GM21528 (cell line): ENCODE measurements around the gene BCL11B.
A peak's percentile ranks its signal among the peaks of the same experiment; 100 is the strongest.

Experiments
- ATAC-seq: cut with Tn5 transposase; IDR thresholded peaks from one replicate; pipeline ENCODE4 v1.9.1; 2021; ENCODE audit warnings: mild to moderate bottlenecking, moderate library complexity; ENCODE audit not compliant: unreplicated experiment, low FRiP score

The BCL11B gene

DNA sequence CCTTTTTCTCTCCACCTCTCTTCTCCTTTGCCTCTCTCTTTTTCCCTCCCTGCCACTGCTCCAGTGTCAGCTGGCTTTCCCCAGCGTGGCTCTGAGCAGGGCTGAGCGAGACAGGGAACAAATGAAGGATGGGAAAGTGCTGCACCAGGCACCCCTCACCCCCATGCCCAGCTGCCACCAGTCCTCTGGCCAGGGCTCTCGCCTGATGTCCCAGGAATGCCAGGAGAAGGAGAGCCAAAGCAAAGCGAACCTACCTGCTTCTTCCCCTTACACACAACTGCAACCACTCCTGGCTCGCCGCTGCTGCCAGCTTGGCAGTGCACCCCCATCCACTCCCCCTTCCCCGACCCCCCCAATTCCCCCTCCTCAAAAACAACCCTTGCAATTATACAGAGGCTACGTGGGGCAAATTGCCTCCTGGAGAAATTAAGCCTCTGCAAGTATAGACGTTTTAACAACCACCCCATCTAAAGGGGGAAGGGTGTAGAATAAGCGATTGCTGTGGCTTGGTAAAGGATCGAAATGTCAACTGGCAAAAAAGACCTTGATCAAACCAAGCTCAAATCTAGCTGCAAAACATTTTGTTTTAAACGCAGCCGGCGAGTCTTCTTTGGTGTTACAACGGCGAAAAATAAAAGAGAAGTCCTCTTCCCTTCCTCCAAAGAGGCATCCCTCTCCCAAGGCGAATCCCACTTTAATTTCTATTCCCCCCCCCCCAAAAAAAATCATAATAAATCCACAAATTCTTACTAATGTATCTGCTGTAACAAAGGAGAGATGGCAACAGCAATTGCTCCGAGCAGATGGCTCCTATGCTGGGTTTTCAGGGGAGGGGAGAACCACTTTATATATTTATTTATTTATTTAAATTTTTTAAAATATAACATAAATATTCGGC, 2.9 kb downstream of the BCL11B start:
- ATAC-seq = no peak

DNA sequence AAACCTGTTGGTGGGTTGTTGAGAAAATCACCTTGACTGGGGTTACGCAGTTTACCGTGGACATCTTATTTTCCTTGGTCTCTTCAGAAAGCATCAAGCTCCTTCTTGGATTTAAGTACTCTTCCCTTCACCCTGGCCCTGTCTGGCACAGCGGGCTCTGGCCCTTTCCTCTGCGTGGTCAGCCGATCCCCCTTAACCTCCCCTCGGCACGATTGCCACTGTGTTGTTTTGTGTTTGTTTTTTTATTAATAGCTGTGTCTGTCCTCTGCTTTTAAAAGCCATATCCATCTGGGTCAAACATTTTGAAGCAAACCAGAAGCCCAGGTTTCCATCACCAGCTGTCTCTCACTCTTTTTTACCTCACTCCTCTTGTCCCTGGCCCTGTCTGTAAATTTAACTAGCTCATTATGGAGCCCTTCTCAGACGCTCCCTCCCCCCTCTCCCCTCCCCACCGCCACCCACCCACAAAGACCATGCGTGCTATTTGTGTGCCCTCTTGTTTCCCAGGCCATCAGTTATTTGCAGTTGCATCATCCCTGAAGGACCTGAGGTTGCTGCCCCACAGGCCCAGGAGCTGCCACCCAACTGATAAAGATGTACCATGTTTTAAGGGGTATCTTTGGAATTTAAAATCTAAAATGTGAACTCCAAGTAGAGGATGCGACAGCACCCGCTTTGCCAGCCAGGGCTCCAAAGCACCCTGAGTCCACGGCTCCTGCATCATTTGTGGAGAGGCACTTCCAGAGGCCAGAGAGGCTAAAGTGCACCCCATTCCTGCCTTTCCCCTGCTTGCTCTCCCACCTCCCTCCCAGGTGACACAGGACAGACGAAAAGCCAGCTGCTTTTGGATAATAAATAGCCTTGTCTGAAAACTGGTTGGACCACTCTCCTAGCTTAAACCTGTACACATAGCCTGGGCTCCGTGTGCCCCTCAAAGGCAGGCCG, 3.9 kb downstream of the BCL11B start:
- ATAC-seq = no peak

DNA sequence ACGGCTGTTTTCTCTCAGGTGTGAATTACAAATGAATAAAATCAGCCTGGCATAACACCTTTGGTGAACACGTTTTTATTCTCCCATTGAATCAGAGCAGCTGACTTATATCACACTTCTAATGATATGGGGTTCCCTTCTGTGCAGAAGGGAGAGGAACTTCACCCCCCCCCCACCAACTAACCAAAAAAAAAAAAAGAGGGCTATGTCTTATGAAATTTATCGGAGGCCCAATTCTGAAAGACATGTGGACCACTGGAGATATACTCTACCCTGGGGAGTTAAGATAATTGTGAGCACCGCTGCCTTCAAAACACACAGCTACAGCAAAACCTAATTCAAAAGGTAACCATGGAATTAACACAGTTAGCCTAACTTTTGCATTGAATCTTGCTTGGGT, 4.6 kb downstream of the BCL11B start:
- no peak for ATAC-seq

- peak; percentile 85 for ATAC-seq
Observed at GRCh38 chr14:99266181-99267178, 5.5 kb downstream of the BCL11B start.

DNA sequence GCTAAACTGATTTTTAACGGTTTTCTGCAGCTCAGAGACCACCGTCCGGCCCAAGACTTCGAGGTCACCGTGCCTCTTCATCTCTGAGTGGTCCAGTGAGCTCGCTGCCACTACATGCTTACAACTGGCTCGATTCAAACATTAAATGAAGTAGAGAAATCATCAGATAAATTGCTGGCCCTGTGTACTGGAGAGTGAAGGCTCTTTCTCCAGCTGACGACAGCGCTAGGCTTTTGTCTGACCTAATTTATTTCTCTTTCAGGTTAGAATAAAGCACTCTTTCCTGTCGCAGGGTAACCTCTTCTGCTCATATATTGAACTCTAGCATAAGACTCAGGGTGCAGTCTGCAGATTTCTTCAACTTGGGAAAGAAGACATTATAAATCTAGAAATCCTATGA, 6.4 kb downstream of the BCL11B start:
- ATAC-seq = no peak

GRCh38 chr14:99264691-99265450, 7.1 kb downstream of the BCL11B start:
- no peak for ATAC-seq

- ATAC-seq = no peak
Observed at GRCh38 chr14:99263564-99264330, 8.2 kb downstream of the BCL11B start.

- ATAC-seq = no peak
Observed at GRCh38 chr14:99262977-99263448, 9.0 kb downstream of the BCL11B start.

DNA sequence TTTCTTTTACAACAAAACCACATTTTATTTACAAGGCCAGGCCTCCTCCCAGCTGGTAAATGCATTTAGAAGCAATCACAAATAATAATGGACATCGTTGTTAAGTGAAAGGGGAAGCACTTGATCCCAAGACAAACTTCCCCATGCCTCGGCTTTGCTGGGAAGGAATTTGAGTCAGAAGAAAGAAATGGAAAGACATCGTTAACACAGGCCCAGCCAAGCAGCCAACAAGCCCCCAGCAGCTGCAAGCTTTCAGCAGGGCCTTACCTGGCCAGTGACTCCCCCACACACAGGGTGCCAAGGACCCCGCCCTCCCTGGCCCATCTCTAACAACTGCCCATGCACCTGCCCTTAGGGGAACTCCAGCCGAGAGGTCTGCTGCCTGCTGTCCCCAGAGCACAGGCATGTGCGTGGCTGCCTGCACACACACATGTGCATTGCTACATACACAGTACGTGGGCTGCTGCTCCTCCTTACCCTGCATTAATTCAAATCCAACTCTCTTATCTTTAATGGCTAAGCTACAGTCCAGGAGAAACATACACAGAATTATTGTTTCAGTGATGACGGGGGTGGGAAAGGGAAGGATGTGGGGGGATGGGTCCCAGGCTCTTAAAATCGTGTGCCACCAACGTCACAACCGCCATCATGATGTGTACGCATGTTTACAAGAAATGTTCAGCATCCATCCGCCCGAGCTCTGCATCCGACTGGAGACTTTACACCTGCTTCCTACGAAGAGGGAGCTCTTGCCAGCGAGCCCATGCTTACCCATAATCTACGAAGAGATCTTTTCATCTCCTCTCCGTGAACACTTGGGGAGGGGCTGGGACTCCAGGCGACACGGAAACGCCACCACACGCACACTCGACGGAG, 9.8 kb downstream of the BCL11B start:
- no peak for ATAC-seq

DNA sequence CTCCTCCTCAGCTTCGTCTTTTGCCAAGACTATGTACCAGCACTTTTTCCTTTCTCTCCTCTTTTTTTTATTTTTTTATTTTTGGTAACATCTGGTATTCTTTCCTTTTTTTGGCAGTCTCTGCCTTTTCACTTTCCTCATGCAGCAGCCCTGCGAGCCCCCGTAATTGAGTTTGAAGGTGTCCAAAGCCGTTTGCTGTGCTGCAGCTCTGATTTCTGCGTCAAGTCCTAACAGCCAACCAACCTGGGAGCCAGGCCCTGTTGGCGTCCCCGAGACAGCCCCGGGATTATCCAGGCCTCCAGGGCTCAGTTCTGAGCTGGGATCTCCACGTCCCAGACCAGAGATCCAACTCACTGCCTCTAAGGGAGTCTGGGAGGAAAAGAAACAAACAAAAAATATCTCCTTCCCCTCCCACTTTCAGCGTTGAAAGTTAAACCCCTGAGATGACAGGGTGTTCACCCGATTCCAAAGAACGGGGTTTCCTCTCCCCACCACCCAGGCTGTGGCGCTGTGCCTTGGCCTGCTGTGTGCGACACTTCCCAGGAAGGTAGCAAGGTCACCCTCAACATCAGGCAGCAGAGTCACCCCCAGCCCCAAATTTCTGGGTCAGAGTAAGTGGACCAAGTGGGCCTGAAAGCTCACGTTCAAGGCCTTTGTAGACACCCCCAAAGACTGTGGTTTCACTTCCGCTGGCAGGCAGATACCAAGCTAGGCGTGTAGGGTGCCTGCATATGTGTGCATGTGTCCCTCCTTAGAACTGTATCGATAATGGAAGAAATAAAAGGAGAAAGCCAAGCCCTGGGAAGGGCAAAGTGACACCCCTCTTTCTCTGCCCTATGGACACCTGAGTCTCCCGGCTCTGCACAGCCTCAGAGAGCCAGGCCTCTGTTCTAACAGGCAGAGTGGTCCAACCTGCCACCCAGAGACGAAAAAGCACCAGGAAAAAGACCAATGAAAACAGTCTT, 11.1 kb downstream of the BCL11B start:
- ATAC-seq = no peak

DNA sequence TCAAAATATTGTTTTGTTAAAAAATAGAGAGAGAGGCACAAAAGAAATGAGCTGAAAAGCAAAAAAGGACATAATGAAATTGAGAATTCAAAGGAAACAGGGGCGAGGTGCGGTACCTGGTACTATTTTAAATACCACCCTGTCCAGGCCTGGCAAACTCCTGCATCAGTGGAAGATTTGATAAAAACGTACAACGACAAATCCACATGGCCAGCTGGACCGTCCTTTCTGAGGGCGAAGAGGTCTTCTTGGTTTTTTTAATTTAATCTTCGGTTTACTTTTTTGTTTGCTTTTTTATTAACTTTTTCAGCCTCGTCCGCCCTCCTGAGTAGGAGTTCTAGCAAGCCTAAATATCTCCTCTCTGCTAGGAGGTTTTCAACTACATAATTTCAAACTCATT, 11.9 kb downstream of the BCL11B start:
- no peak for ATAC-seq

GRCh38 chr14:99258876-99259726, 12.9 kb downstream of the BCL11B start:
- no peak for ATAC-seq

DNA sequence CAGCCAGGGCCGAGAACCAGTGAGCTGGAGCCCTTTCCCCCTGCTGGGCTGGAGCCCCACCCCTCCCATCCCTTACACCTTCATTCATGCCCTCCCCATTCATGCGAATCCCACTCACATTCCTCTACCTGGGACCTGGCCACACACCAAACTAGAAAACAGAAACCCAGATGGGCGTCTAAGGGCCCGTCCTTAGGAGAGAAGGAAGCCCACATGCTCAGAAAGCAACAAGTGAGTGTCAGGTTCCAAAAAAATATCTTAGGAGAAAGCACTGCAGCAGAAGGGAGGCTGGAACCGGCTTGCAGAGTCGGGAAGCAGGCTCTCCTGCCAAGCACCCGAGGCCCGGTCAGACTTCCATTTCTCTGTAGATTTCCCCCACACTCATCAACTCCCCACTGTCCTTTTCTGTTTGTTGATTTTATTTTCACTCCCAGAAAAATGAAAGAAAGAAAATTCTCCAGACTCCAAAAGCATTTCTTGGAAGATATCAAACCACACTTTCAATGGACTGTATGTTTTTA, 13.6 kb downstream of the BCL11B start:
- ATAC-seq = no peak

- no peak for ATAC-seq
Observed at GRCh38 chr14:99257673-99258221, 14.2 kb downstream of the BCL11B start.

GRCh38 chr14:99257122-99257672, 14.8 kb downstream of the BCL11B start:
- ATAC-seq = no peak
